Endothelial cell of umbilical vein (primary cell): ENCODE measurements around the gene TMEFF2. TPM values are rescaled to one million over a fixed set of nuclear protein-coding genes. Genes with fewer than 3 reads are reported as not detected.

Source experiments
- BruUV-seq: library from RNA; stranded (reverse); fragments of 400-500 nt; replicated peaks from 2 replicates; lab custom pipeline; 2021; lab: Mats Ljungman, UMichigan
- CTCF ChIA-PET: fragments of 300-600, 350-600 bp; sonication (Branson Sonifier 250); formaldehyde crosslinking; loops from one replicate; lab custom pipeline; 2021; ENCODE audit warnings: antibody characterized with exemption, inconsistent platforms; lab: Charles Lee
- POLR2A ChIA-PET: fragments of 300-600, 350-600 bp; sonication (Branson Sonifier 250); formaldehyde crosslinking; loops from one replicate; lab custom pipeline; 2021; ENCODE audit warnings: antibody characterized with exemption, inconsistent platforms; lab: Charles Lee
- DNase-seq: peaks from one replicate; pipeline ENCODE4 v3.0.0-alpha.2; 2011; ENCODE audit warnings: low read depth, low spot score
- FAIRE-seq: peaks from 2 replicates; lab custom pipeline; 2011; peaks lifted over from hg19 to GRCh38; lab: Jason Lieb, UNC
- H2AFZ ChIP-seq: 2 replicates; pipeline ENCODE4 v1.6.0; 2012; ENCODE audit warnings: low read depth, low read length, control low read depth, inconsistent platforms
- H3K27ac ChIP-seq: 2 replicates; pipeline ENCODE4 v1.5.1; 2011; ENCODE audit warnings: low read depth, mild to moderate bottlenecking, control low read depth, low read length, moderate library complexity; ENCODE audit not compliant: insufficient read depth
- H3K27me3 ChIP-seq, 2 experiments: 2 replicates each; pipeline versions ENCODE4 v1.6.0 to v1.6.1; 2011; ENCODE audit warnings: low read length in 2 of 2, mixed read lengths in 1 of 2; ENCODE audit not compliant: control insufficient read depth in 2 of 2, insufficient read depth in 2 of 2
- H3K36me3 ChIP-seq, 2 experiments: 2 replicates in 1 of 2; 3 replicates in 1 of 2; pipeline ENCODE4 v1.5.1; 2011; ENCODE audit warnings: low read length in 2 of 2, mild to moderate bottlenecking in 1 of 2, moderate library complexity in 1 of 2; ENCODE audit not compliant: control insufficient read depth in 2 of 2, insufficient read depth in 2 of 2; ENCODE audit errors: extremely low read depth in 1 of 2
- H3K4me1 ChIP-seq: 3 replicates; pipeline ENCODE4 v1.5.1; 2011; ENCODE audit warnings: mild to moderate bottlenecking, low read length; ENCODE audit not compliant: control insufficient read depth, insufficient read depth; ENCODE audit errors: extremely low read depth
- H3K4me2 ChIP-seq: 2 replicates; pipeline ENCODE4 v1.6.1; 2011; ENCODE audit warnings: low read length, control low read depth, mixed read lengths; ENCODE audit not compliant: insufficient read depth
- H3K4me3 ChIP-seq, 3 experiments: fragments of 200-600 bp in 1 of 3; sonication (generic), shearing (Covaris generic) in 1 of 3; replicated peaks in 1 of 3; 2 replicates each; pipeline ENCODE4 v1.5.1; 2011 to 2016; ENCODE audit warnings: control low read depth in 3 of 3, low read length in 3 of 3, mild to moderate bottlenecking in 2 of 3, inconsistent platforms in 1 of 3, low read depth in 1 of 3, moderate library complexity in 1 of 3; ENCODE audit not compliant: insufficient read depth in 1 of 3
- H3K79me2 ChIP-seq: 2 replicates; pipeline ENCODE4 v1.6.0; 2012; ENCODE audit warnings: low read length, inconsistent platforms; ENCODE audit not compliant: control insufficient read depth, insufficient read depth
- H3K9ac ChIP-seq: replicated peaks from 2 replicates; pipeline ENCODE3; 2011; ENCODE audit warnings: low read length, control low read depth; ENCODE audit not compliant: insufficient read depth; ENCODE audit errors: extremely low read depth
- H3K9me1 ChIP-seq: replicated peaks from 3 replicates; pipeline ENCODE4 v1.6.0; 2011; ENCODE audit warnings: mild to moderate bottlenecking, low read length; ENCODE audit not compliant: control insufficient read depth, insufficient read depth; ENCODE audit errors: extremely low read depth
- H3K9me3 ChIP-seq: replicated peaks from 2 replicates; pipeline ENCODE4 v1.5.1; 2012; ENCODE audit warnings: low read length, inconsistent platforms; ENCODE audit not compliant: control insufficient read depth, insufficient read depth
- H4K20me1 ChIP-seq: replicated peaks from 2 replicates; pipeline ENCODE3; 2011; ENCODE audit warnings: mild to moderate bottlenecking, low read length; ENCODE audit not compliant: control insufficient read depth, insufficient read depth; ENCODE audit errors: extremely low read depth
- CTCF ChIP-seq, 2 donors: IDR thresholded peaks; 1 replicate in 1 of 2; 2 replicates in 1 of 2; pipeline ENCODE4 v1.5.1; 2011; ENCODE audit warnings: low read length in 2 of 2, mild to moderate bottlenecking in 2 of 2, moderate library complexity in 2 of 2, control low read depth in 1 of 2, inconsistent platforms in 1 of 2, low read depth in 1 of 2; ENCODE audit not compliant: insufficient read depth in 1 of 2; ENCODE audit errors: extremely low read depth in 1 of 2
- EZH2 ChIP-seq: IDR thresholded peaks from 2 replicates; pipeline ENCODE4 v1.6.1; 2012; ENCODE audit warnings: borderline replicate concordance, low read depth, mild to moderate bottlenecking, moderate library complexity, low read length, inconsistent platforms; ENCODE audit not compliant: severe bottlenecking
- FOS ChIP-seq: IDR thresholded peaks from 2 replicates; pipeline ENCODE4 v1.6.1; 2011; ENCODE audit warnings: mild to moderate bottlenecking, low read length, moderate library complexity, borderline replicate concordance; ENCODE audit not compliant: insufficient read depth
- GATA2 ChIP-seq: IDR thresholded peaks from 2 replicates; pipeline ENCODE4 v1.7.0; 2011; ENCODE audit warnings: low read depth, mild to moderate bottlenecking, moderate library complexity, mixed read lengths, low read length; ENCODE audit not compliant: insufficient read length, insufficient read depth
- JUN ChIP-seq: IDR thresholded peaks from 2 replicates; pipeline ENCODE4 v1.6.1; 2011; ENCODE audit warnings: borderline replicate concordance, low read depth; ENCODE audit not compliant: insufficient read length, insufficient read depth
- MAX ChIP-seq: IDR thresholded peaks from 2 replicates; pipeline ENCODE4 v1.6.1; 2011; ENCODE audit not compliant: insufficient read depth, insufficient read length
- MYC ChIP-seq: IDR thresholded peaks from one replicate; pipeline ENCODE4 v1.6.1; 2011; ENCODE audit warnings: mild to moderate bottlenecking, low read depth, low read length
- POLR2A ChIP-seq: IDR thresholded peaks from 2 replicates; pipeline ENCODE4 v1.6.1; 2012; ENCODE audit warnings: low read depth, mild to moderate bottlenecking, control low read depth, low read length
- POLR2AphosphoS5 ChIP-seq: IDR thresholded peaks from 2 replicates; pipeline ENCODE4 v1.6.1; 2012; ENCODE audit warnings: low read depth, mild to moderate bottlenecking, control low read depth, low read length, moderate library complexity; ENCODE audit not compliant: insufficient read depth
- dilution Hi-C: fragments of 300-500 bp; cut with MboI; formaldehyde crosslinking; loops from one replicate; pipeline ENCODE4 v1.15.0; 2019; ENCODE audit warnings: low sequenced_read_pairs; ENCODE audit not compliant: extremely low pct_ligation_motif_present
- intact Hi-C: fragments of 100-400 bp; cut with micrococcal nuclease; formaldehyde crosslinking; loops from one replicate; pipeline ENCODE4 v1.10.0; 2022
- polyA plus RNA-seq, 4 experiments: library from polyadenylated mRNA; depleted of rRNA in 3 of 4; stranded (reverse) in 3 of 4; unstranded in 1 of 4; fragments of >200 nt; gene quantifications; 2 replicates each; pipeline versions ENCODE4 v1.2.1 to v1.2.3, GENCODE V29; 2011 to 2012; ENCODE audit warnings: missing spikeins in 1 of 4
- total RNA-seq: library from RNA; stranded (reverse); gene quantifications from 2 replicates; pipeline ENCODE4 v1.2.3, GENCODE V29; 2021

Gene TMEFF2
- total and polyA plus RNA-seq, 2 donors (not counting 3 experiments of a cell fraction or from before 2014, with no cell fraction given), result 0.18 to 0.20 TPM

GRCh38 chr2:192026059-192026824, 168.5 kb downstream of the TMEFF2 start:
- TF ChIP-seq GATA2 (no peak), CTCF (IDR thresholded peaks at IDR 0.05; ENCODE audit: extremely low read depth in 1 of 2, insufficient read depth in 1 of 2, low read depth in 1 of 2, low read length in 2 of 2) (no peak), POLR2A (no peak), POLR2AphosphoS5 (no peak), FOS (no peak), EZH2 (no peak), JUN (no peak), MYC (no peak), MAX (no peak)
- intact Hi-C loops, result loop anchor here (5.0 kb wide), 1 partner anchor 159 kb away; no protein-coding TSS in a partner anchor
- ChIA-PET POLR2A (no interaction called here), CTCF (interaction anchor here (1.1 kb wide), 1 partner anchor 18 kb away, joined by 3 read pairs; no protein-coding TSS in a partner anchor)
- no TSS peak for BruUV-seq
- Histone ChIP-seq H3K4me1 (no peaks in the 10 kb centered on the region), H2AFZ (no peak overlapping the region), H3K36me3 (no peaks in the 10 kb centered on the region), H3K79me2 (no peaks in the 10 kb centered on the region), H3K9ac (no peak overlapping the region), H3K27ac (no peak overlapping the region), H3K4me2 (no peak overlapping the region), H4K20me1 (no peaks in the 10 kb centered on the region), H3K4me3 (no peak overlapping the region), H3K9me3 (no peaks in the 10 kb centered on the region), H3K27me3 (no peaks in the 10 kb centered on the region), H3K9me1 (no peaks in the 10 kb centered on the region)
- dilution Hi-C loops, result no loop called here
- FAIRE-seq (no peak), DNase-seq (no peak)
